Measurements from ENCODE around the gene FGF21.

FGF21 gene

GRCh38 chr19:48795685-48796070, 40.4 kb downstream of the FGF21 start:
- DNase-seq: no peak

- DNase-seq: no peak
Observed at GRCh38 chr19:48796298-48797083, 41.2 kb downstream of the FGF21 start.

GRCh38 chr19:48797103-48797502, 41.8 kb downstream of the FGF21 start:
- no peak for DNase-seq

- no peak for DNase-seq
Observed at GRCh38 chr19:48798937-48799336, 43.6 kb downstream of the FGF21 start.

- DNase-seq: no peak
Observed at GRCh38 chr19:48799358-48800300, 44.3 kb downstream of the FGF21 start.

GRCh38 chr19:48802623-48803022, 47.3 kb downstream of the FGF21 start:
- no peak for DNase-seq

- no peak for DNase-seq
Observed at GRCh38 chr19:48804496-48804895, 49.2 kb downstream of the FGF21 start.

GRCh38 chr19:48805452-48805851, 50.1 kb downstream of the FGF21 start:
- DNase-seq: no peak

GRCh38 chr19:48806518-48806817, 51.1 kb downstream of the FGF21 start:
- no peak for DNase-seq

- no peak for DNase-seq
Observed at GRCh38 chr19:48806818-48807589, 51.7 kb downstream of the FGF21 start.

- no peak for DNase-seq
Observed at GRCh38 chr19:48807590-48808308, 52.4 kb downstream of the FGF21 start.

All from NCI-H226 (cell line).